ENCODE results near the gene AHDC1. TPM values are rescaled to one million over a fixed set of nuclear protein-coding genes. Genes with fewer than 3 reads are reported as not detected.

AHDC1 gene
- total and polyA plus RNA-seq, 2 of the 13 experiments (the other 11 are each of a cell fraction or from before 2014, with no cell fraction given), result 1.0 to 2.7 TPM

DNA sequence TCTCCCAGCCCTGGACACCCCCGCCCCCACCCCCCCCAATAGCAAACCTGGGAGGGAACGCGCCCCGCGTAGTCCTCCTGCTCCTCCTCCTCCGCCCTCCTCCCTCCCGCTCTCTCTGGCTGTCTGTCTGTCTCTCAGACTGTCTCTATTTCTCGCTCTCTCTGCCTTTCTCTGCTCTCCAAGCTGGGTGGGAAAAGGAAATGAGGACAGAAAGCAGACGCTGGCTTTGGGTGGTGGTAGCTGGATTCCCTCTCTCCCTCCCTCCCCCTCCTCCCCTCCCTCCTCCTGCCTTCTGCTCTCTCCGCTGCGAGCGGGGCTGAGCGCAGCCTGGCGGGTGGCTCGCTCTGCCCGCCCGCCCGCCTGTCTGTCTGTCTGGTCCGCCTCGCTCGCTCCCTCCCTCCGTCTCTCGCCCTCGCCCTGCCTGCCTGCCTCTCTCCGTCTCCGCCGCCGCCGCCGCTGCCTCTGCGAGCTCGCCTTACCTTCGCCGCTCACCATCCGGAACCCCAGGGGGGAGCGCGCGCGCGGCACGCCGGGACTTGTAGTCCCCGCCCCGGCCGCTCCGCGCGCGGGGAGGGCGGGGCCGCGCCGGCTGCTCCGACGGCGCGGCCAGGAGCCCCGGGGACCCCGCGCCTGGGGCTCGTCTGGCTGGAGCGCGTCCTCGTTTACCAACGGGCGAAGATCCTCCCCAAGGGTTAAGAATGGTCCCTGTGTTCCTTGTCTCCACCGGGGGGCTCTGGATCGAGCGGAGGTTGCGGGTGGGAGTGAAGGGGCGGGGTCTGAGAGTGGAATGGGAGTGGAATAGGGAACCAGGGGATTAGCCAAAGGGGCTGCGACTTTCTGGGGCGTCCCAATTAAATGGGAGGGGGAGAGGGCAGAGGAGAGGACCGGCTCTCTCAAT is at the start of gene AHDC1 (continued):
- TF ChIP-seq SPEN (CRISPR knock-in tag; IDR thresholded peaks at IDR 0.05; ENCODE audit: low read depth) (no peak; the same call in 1 of the 2 replicates), ZNF615 (CRISPR knock-in tag; IDR thresholded peaks at IDR 0.05; ENCODE audit: borderline replicate concordance) (no peak), SP140L (CRISPR knock-in tag; IDR thresholded peaks at IDR 0.05; ENCODE audit: borderline replicate concordance) (no peak), TAF15 (IDR thresholded peaks at IDR 0.05; ENCODE audit: low read depth, low read length, poor library complexity, severe bottlenecking) (no peak), ARNTL (CRISPR knock-in tag; IDR thresholded peaks at IDR 0.05) (no peak), HNRNPL (IDR thresholded peaks at IDR 0.05; ENCODE audit: low read depth, low read length) (no peak), HNRNPK (IDR thresholded peaks at IDR 0.05; ENCODE audit: low read depth, low read length, poor library complexity, severe bottlenecking) (peak; percentile 53), ZNF354B (CRISPR knock-in tag; IDR thresholded peaks at IDR 0.05) (no peak), SALL1 (CRISPR knock-in tag; IDR thresholded peaks at IDR 0.05) (peak; percentile 62), ZFYVE20 (CRISPR knock-in tag; IDR thresholded peaks at IDR 0.05; ENCODE audit: borderline replicate concordance, low read depth) (no peak), ZNF83 (CRISPR knock-in tag; IDR thresholded peaks at IDR 0.05; ENCODE audit: borderline replicate concordance) (no peak), ATF7 (IDR thresholded peaks at IDR 0.05) (no peak), ATF7 (CRISPR knock-in tag; IDR thresholded peaks at IDR 0.05) (no peak), REXO4 (CRISPR knock-in tag; IDR thresholded peaks at IDR 0.05; ENCODE audit: borderline replicate concordance) (no peak), ZNF850 (CRISPR knock-in tag; conservative IDR thresholded peaks at IDR 0.05) (no peak), PTBP1 (IDR thresholded peaks at IDR 0.05; ENCODE audit: low read depth, low read length, poor library complexity, severe bottlenecking) (no peak), JDP2 (CRISPR knock-in tag; IDR thresholded peaks at IDR 0.05; ENCODE audit: borderline replicate concordance) (no peak), FOXJ3 (CRISPR knock-in tag; IDR thresholded peaks at IDR 0.05; ENCODE audit: borderline replicate concordance) (no peak), ZFP90 (CRISPR knock-in tag; IDR thresholded peaks at IDR 0.05; ENCODE audit: borderline replicate concordance) (no peak)
- TF ChIP-seq, protein P1, sequence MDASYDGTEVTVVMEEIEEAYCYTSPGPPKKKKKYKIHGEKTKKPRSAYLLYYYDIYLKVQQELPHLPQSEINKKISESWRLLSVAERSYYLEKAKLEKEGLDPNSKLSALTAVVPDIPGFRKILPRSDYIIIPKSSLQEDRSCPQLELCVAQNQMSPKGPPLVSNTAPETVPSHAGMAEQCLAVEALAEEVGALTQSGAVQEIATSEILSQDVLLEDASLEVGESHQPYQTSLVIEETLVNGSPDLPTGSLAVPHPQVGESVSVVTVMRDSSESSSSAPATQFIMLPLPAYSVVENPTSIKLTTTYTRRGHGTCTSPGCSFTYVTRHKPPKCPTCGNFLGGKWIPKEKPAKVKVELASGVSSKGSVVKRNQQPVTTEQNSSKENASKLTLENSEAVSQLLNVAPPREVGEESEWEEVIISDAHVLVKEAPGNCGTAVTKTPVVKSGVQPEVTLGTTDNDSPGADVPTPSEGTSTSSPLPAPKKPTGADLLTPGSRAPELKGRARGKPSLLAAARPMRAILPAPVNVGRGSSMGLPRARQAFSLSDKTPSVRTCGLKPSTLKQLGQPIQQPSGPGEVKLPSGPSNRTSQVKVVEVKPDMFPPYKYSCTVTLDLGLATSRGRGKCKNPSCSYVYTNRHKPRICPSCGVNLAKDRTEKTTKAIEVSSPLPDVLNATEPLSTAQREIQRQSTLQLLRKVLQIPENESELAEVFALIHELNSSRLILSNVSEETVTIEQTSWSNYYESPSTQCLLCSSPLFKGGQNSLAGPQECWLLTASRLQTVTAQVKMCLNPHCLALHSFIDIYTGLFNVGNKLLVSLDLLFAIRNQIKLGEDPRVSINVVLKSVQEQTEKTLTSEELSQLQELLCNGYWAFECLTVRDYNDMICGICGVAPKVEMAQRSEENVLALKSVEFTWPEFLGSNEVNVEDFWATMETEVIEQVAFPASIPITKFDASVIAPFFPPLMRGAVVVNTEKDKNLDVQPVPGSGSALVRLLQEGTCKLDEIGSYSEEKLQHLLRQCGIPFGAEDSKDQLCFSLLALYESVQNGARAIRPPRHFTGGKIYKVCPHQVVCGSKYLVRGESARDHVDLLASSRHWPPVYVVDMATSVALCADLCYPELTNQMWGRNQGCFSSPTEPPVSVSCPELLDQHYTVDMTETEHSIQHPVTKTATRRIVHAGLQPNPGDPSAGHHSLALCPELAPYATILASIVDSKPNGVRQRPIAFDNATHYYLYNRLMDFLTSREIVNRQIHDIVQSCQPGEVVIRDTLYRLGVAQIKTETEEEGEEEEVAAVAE (CRISPR knock-in tag; IDR thresholded peaks at IDR 0.05; ENCODE audit: borderline replicate concordance), result no peak
- TF ChIP-seq, protein P2, sequence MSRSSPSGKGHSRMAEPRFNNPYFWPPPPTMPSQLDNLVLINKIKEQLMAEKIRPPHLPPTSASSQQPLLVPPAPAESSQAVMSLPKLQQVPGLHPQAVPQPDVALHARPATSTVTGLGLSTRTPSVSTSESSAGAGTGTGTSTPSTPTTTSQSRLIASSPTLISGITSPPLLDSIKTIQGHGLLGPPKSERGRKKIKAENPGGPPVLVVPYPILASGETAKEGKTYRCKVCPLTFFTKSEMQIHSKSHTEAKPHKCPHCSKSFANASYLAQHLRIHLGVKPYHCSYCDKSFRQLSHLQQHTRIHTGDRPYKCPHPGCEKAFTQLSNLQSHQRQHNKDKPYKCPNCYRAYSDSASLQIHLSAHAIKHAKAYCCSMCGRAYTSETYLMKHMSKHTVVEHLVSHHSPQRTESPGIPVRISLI (CRISPR knock-in tag; IDR thresholded peaks at IDR 0.05; ENCODE audit: borderline replicate concordance), result no peak

Data from HepG2 (cell line).